GM12892 (cell line): Measurements from ENCODE around the gene NELFB.

Source experiments
- POLR2A ChIP-seq: IDR thresholded peaks from 2 replicates; pipeline ENCODE4 v1.6.1; 2011; ENCODE audit warnings: low read depth, low read length, control low read depth
- POLR2AphosphoS5 ChIP-seq: IDR thresholded peaks from 2 replicates; pipeline ENCODE4 v1.6.1; 2011; ENCODE audit warnings: low read depth, low read length, control low read depth

DNA sequence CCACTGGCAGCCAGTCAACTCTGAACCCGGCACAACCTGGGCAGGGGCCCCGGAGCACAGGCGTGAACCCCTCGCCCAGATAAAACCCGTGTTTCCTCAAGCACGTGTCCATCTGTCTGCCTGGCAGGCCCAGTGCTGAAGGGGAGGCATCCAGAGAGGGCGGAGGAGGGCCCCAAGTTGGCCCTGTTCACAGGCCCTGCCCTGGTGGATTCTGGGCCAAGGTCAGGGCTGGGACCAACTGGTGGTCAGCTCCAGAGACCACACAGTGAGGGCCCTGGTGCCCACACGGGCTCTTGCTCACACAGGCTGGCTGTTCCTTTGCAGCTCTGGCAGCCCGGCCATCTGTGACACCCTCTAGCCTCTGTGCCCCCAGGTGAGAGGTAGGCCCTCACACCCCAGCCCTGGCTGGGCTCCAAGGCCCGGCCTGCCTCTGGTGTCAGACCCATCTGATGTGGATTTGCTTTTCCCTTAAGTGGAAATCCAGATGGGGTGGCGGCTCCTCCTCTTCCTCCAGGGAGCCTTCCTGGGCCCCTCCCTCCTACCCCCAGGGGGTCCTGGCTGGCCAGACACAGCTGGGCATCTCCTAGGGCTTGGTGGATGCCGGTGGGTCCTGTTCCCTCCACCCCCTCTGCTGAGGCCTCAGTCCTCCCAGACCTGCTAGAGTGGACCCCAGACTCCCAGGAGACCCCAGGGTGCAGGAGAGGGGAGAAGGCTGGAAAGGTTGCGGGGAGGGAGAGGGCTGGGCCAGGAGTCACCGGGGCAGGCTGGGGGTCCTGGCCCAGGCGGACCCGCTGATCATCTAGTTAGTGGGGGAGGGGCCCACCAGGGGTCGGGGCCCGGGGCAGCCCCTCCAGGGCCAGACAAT is 4.6 kb upstream of the NELFB start:
- TF ChIP-seq POLR2A (no peak), POLR2AphosphoS5 (no peak)
